Measurements from ENCODE around the gene FAM234B.

FAM234B gene

DNA sequence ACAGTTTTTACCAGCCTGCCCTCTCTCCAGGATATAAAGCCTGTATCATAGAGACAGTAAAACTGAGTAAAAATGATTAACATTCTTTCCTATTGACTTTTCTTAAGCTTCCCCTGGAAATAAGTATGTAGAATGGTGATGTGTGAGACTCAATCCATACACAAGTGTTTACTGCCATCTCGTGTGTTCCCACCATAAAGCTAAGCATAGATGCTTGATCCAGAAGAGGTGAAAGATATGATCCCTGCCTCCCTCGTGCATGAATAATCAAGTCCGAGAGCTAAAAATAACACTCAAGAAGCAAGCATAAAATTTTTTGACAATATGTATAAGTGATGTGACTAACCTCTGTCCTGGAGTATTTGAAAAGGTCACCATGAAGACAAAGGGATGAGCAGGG is 76.2 kb downstream of the FAM234B start:
- H3K4me3 ChIP-seq (ENCODE audit: low read depth, low read length) = no peak overlapping the region
- H3K4me1 ChIP-seq (ENCODE audit: control insufficient read depth, insufficient read depth, low read length) = peaks cover 22% of the 10 kb centered on the region
- H3K36me3 ChIP-seq (ENCODE audit: control insufficient read depth, insufficient read depth, low read length) = no peaks in the 10 kb centered on the region
- H3K9me3 ChIP-seq (ENCODE audit: control insufficient read depth, insufficient read depth, low read depth, low read length) = no peaks in the 10 kb centered on the region
- H3K27me3 ChIP-seq (ENCODE audit: control insufficient read depth, insufficient read depth, low read length) = no peaks in the 10 kb centered on the region
- no peak overlapping the region for H3K27ac ChIP-seq (ENCODE audit: low read depth, low read length)
- no peak overlapping the region for H3K9ac ChIP-seq (ENCODE audit: low read length)

DNA sequence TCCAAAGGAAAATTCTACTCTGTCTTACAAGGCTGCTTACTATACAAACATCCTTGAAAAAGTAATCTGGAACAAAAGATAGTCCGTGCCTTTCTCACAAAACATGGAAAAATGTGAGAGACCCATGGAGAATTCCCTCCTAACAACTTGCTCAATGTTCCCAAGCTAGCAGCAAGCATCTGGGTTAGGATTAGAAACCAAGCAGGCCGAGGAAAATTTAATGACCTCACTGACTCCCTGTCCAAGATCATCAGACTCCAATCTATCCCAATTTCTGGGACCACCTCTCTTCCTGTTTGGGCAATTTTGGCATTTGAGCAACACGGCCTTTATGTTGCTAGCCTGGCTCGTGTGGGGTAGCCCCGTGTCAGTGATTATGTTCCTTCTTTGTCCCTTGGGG is 77.4 kb downstream of the FAM234B start:
- Histone ChIP-seq H3K4me3 (ENCODE audit: low read depth, low read length) (no peak overlapping the region), H3K9ac (ENCODE audit: low read length) (no peak overlapping the region), H3K36me3 (ENCODE audit: control insufficient read depth, insufficient read depth, low read length) (no peaks in the 10 kb centered on the region), H3K27ac (ENCODE audit: low read depth, low read length) (no peak overlapping the region), H3K4me1 (ENCODE audit: control insufficient read depth, insufficient read depth, low read length) (peaks cover 16% of the 10 kb centered on the region), H3K27me3 (ENCODE audit: control insufficient read depth, insufficient read depth, low read length) (no peaks in the 10 kb centered on the region), H3K9me3 (ENCODE audit: control insufficient read depth, insufficient read depth, low read depth, low read length) (no peaks in the 10 kb centered on the region)

GRCh38 chr12:13124656-13125505 is 80.7 kb downstream of the FAM234B start:
- Histone ChIP-seq H3K36me3 (ENCODE audit: control insufficient read depth, insufficient read depth, low read length) (no peaks in the 10 kb centered on the region), H3K9ac (ENCODE audit: low read length) (no peak overlapping the region), H3K4me1 (ENCODE audit: control insufficient read depth, insufficient read depth, low read length) (peaks cover 9% of the 10 kb centered on the region)

GRCh38 chr12:13125996-13126395 is 81.8 kb downstream of the FAM234B start:
- Histone ChIP-seq H3K4me1 (ENCODE audit: control insufficient read depth, insufficient read depth, low read length) (peaks cover 9% of the 10 kb centered on the region), H3K9me3 (ENCODE audit: control insufficient read depth, insufficient read depth, low read depth, low read length) (no peaks in the 10 kb centered on the region), H3K27ac (ENCODE audit: low read depth, low read length) (no peak overlapping the region), H3K36me3 (ENCODE audit: control insufficient read depth, insufficient read depth, low read length) (no peaks in the 10 kb centered on the region), H3K27me3 (ENCODE audit: control insufficient read depth, insufficient read depth, low read length) (no peaks in the 10 kb centered on the region), H3K9ac (ENCODE audit: low read length) (no peak overlapping the region), H3K4me3 (ENCODE audit: low read depth, low read length) (no peak overlapping the region)

More at GRCh38 chr12:13124656-13125505, 80.7 kb downstream of the FAM234B start:
- Histone ChIP-seq H3K4me3 (ENCODE audit: low read depth, low read length) (no peak overlapping the region), H3K27ac (ENCODE audit: low read depth, low read length) (no peak overlapping the region), H3K9me3 (ENCODE audit: control insufficient read depth, insufficient read depth, low read depth, low read length) (no peaks in the 10 kb centered on the region), H3K27me3 (ENCODE audit: control insufficient read depth, insufficient read depth, low read length) (no peaks in the 10 kb centered on the region)

DNA sequence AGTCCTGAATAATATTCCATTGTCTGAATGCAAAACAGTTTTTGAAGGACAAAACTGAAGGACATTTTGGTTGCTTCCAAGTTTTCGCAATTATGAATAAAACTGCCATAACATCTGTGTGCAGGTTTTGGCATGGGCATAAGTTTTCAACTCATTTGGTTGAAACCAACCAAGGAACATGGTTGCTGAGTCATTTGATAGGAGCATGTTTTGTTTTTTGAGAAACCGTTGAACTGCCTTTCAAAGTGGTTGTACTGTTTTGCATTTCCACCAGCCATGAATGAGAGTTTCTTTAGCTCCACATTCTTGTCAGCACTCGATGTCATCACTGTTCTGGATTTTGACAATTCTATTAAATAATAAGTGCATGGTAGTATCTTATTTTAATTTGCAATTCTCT is 82.3 kb downstream of the FAM234B start:
- Histone ChIP-seq H3K4me1 (ENCODE audit: control insufficient read depth, insufficient read depth, low read length) (peaks cover 9% of the 10 kb centered on the region), H3K9me3 (ENCODE audit: control insufficient read depth, insufficient read depth, low read depth, low read length) (no peaks in the 10 kb centered on the region), H3K27me3 (ENCODE audit: control insufficient read depth, insufficient read depth, low read length) (no peaks in the 10 kb centered on the region), H3K9ac (ENCODE audit: low read length) (no peak overlapping the region), H3K27ac (ENCODE audit: low read depth, low read length) (no peak overlapping the region), H3K36me3 (ENCODE audit: control insufficient read depth, insufficient read depth, low read length) (no peaks in the 10 kb centered on the region), H3K4me3 (ENCODE audit: low read depth, low read length) (no peak overlapping the region)

GRCh38 chr12:13127444-13127843 is 83.3 kb downstream of the FAM234B start:
- Histone ChIP-seq H3K4me3 (ENCODE audit: low read depth, low read length) (no peak overlapping the region), H3K27me3 (ENCODE audit: control insufficient read depth, insufficient read depth, low read length) (no peaks in the 10 kb centered on the region), H3K9me3 (ENCODE audit: control insufficient read depth, insufficient read depth, low read depth, low read length) (no peaks in the 10 kb centered on the region), H3K36me3 (ENCODE audit: control insufficient read depth, insufficient read depth, low read length) (no peaks in the 10 kb centered on the region), H3K4me1 (ENCODE audit: control insufficient read depth, insufficient read depth, low read length) (peaks cover 9% of the 10 kb centered on the region), H3K9ac (ENCODE audit: low read length) (no peak overlapping the region), H3K27ac (ENCODE audit: low read depth, low read length) (no peak overlapping the region)

DNA sequence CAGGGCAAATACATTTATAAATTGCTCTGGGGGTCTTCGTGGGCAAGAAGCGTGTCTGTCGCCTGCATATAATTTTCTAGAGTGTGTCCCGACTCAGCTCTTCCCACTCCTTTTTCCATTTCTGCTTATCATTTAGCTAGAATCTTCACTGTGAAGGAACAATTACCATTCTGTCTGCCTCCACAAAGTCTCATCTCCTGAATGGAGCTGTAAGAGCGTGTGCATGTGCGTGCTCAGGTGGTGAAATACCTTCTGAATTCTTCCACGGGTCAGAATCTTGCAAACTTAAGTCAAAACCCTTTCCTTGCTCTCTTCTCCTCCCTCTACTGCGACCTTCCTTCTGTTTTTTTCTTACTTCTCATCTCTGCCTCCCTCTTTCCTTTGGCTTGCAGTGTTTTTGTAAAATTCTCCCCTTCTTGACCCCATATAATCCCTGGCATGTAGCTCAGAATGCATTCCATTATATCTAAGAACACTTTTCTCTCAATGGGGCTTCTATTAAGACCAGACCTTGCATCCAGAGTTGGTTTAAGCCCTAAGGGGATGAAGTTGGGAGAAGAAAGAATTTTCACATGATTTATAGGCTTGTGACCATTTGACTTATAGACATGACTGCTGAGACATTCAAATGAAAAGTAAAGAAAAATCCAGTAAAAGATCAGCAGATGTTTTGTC is 84.2 kb downstream of the FAM234B start:
- Histone ChIP-seq H3K4me1 (ENCODE audit: control insufficient read depth, insufficient read depth, low read length) (peaks cover 9% of the 10 kb centered on the region), H3K9me3 (ENCODE audit: control insufficient read depth, insufficient read depth, low read depth, low read length) (no peaks in the 10 kb centered on the region), H3K36me3 (ENCODE audit: control insufficient read depth, insufficient read depth, low read length) (no peaks in the 10 kb centered on the region), H3K4me3 (ENCODE audit: low read depth, low read length) (no peak overlapping the region), H3K9ac (ENCODE audit: low read length) (no peak overlapping the region), H3K27me3 (ENCODE audit: control insufficient read depth, insufficient read depth, low read length) (no peaks in the 10 kb centered on the region), H3K27ac (ENCODE audit: low read depth, low read length) (no peak overlapping the region)

- H3K4me1 ChIP-seq (ENCODE audit: control insufficient read depth, insufficient read depth, low read length) = peaks cover 10% of the 10 kb centered on the region
Measured at GRCh38 chr12:13130981-13131380, 86.8 kb downstream of the FAM234B start.

More at GRCh38 chr12:13130981-13131380, 86.8 kb downstream of the FAM234B start:
- H3K27me3 ChIP-seq (ENCODE audit: control insufficient read depth, insufficient read depth, low read length) = no peaks in the 10 kb centered on the region
- no peaks in the 10 kb centered on the region for H3K9me3 ChIP-seq (ENCODE audit: control insufficient read depth, insufficient read depth, low read depth, low read length)
- H3K27ac ChIP-seq (ENCODE audit: low read depth, low read length) = no peak overlapping the region
- no peak overlapping the region for H3K4me3 ChIP-seq (ENCODE audit: low read depth, low read length)
- no peaks in the 10 kb centered on the region for H3K36me3 ChIP-seq (ENCODE audit: control insufficient read depth, insufficient read depth, low read length)
- no peak overlapping the region for H3K9ac ChIP-seq (ENCODE audit: low read length)
